ENCODE data around the gene CACNA1A. TPM values are rescaled to one million over a fixed set of nuclear protein-coding genes. Genes with fewer than 3 reads are reported as not detected.
A peak's percentile ranks its signal among the peaks of the same experiment; 100 is the strongest.

The CACNA1A gene
- total RNA-seq, 6 experiments from 2014 or later = 0.11 TPM; not detected in 5

DNA sequence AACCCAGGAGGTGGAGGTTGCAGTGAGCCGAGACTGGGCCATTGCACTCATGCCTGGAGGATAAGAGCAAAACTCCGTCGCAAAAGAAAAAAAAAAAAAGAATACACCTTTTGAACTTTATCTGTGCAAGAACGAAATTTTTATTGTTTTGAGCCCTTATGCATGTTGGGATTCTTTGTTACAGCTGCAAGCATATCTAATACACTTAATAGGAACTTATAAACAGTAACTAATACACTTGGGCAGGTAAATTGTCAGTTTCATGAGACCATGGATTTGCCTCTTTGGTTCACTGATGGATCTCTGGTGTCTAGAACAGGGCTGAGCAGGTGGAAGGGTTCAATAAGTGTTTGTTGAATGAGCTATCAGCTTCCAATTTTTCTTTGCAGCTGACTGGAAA lies 108.1 kb downstream of the CACNA1A start:
- ATAC-seq (no peak), DNase-seq (no peak)
- no peak for TF ChIP-seq POLR2A (IDR thresholded peaks at IDR 0.05)
- TF ChIP-seq, protein P1, sequence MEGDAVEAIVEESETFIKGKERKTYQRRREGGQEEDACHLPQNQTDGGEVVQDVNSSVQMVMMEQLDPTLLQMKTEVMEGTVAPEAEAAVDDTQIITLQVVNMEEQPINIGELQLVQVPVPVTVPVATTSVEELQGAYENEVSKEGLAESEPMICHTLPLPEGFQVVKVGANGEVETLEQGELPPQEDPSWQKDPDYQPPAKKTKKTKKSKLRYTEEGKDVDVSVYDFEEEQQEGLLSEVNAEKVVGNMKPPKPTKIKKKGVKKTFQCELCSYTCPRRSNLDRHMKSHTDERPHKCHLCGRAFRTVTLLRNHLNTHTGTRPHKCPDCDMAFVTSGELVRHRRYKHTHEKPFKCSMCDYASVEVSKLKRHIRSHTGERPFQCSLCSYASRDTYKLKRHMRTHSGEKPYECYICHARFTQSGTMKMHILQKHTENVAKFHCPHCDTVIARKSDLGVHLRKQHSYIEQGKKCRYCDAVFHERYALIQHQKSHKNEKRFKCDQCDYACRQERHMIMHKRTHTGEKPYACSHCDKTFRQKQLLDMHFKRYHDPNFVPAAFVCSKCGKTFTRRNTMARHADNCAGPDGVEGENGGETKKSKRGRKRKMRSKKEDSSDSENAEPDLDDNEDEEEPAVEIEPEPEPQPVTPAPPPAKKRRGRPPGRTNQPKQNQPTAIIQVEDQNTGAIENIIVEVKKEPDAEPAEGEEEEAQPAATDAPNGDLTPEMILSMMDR (IDR thresholded peaks at IDR 0.05) = no peak
- no peaks in the 10 kb centered on the region for H3K4me1 ChIP-seq
- H3K27me3 ChIP-seq = no peaks in the 10 kb centered on the region
- H3K9me3 ChIP-seq = no peaks in the 10 kb centered on the region
- H3K4me3 ChIP-seq = no peak overlapping the region
- intact Hi-C loops (cut with DNase I) = no loop called here
- H3K27ac ChIP-seq = no peak overlapping the region
- H3K36me3 ChIP-seq = no peaks in the 10 kb centered on the region
- 70% methylated on average over 4 of the region's 4 CpGs for WGBS (ENCODE audit: insufficient coverage, low coverage, low lambda C conversion rate, missing lambda C conversion rate)

DNA sequence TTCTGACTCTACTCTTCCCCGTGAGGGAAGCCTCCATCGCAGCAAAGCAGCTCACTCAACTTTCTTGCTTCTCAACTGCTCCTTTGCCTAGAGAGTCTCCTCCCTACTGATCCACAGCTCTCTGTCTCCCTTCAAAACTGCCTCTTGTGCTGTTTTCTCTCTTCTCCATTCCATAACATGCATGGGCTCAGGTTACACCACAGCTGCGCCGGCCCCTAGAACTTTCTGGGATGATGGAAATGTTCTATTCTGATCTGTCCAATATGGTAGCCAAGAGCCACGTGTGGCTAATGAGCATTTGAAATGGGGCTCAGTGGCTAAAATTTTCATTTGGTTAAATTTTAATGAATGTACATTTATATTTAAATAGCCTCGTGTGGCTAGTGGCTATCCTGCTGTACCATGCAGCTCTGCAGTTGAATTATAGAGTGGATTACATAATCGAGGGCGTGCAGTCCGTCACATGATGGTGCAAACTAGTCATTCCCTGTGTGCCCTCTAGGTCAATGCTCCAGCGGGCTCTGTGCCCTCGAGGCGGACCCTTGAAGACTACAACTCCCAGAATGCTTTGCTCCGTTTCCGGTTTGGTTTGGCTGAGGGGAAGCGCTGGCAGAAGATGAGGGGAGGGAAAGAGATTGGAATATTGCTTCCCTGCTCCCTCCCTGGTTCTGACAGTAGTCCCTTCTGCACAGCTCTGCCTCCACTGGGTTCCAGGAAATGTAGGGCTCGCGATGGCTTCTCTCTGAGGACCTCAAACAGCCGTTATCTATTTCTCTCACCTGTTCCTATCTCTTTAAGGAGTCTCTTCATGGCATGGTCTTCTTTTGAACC lies 109.8 kb downstream of the CACNA1A start:
- Histone ChIP-seq H3K27me3 (no peaks in the 10 kb centered on the region), H3K4me3 (no peak overlapping the region), H3K9me3 (no peaks in the 10 kb centered on the region), H3K36me3 (no peaks in the 10 kb centered on the region), H3K4me1 (no peaks in the 10 kb centered on the region), H3K27ac (no peak overlapping the region)
- intact Hi-C loops (cut with DNase I) = no loop called here
- ATAC-seq (peak; percentile 87 to 99 (median 98)), DNase-seq (peak; percentile 69 to 84 (median 82))
- TF ChIP-seq POLR2A (IDR thresholded peaks at IDR 0.05) = no peak
- TF ChIP-seq, protein P1 (IDR thresholded peaks at IDR 0.05) = no peak
- 26% methylated on average over 18 of the region's 18 CpGs for WGBS (ENCODE audit: insufficient coverage, low coverage, low lambda C conversion rate, missing lambda C conversion rate)

DNA sequence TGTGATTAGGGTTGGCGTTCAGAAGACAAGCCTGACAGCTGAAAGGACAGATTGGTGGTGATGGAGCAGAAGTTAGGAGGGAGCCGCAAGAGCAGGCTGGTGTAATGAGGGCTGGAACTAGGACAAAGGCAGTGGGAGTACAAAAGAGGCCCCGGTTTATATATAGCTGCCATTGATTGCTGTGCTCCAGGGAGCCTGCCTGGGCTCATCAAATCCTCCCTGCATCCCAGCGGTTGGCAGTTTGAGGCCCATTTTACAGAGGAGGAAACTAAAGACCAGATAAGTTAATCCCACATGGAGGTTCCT lies 123.7 kb downstream of the CACNA1A start:
- Histone ChIP-seq H3K27ac (no peak overlapping the region), H3K36me3 (no peaks in the 10 kb centered on the region), H3K27me3 (no peaks in the 10 kb centered on the region), H3K4me1 (no peaks in the 10 kb centered on the region), H3K9me3 (no peaks in the 10 kb centered on the region), H3K4me3 (no peak overlapping the region)
- 53% methylated on average over 3 of the region's 4 CpGs for WGBS (ENCODE audit: insufficient coverage, low coverage, low lambda C conversion rate, missing lambda C conversion rate)
- intact Hi-C loops (cut with DNase I) = no loop called here
- TF ChIP-seq, protein P1 (IDR thresholded peaks at IDR 0.05) = no peak
- no peak for TF ChIP-seq POLR2A (IDR thresholded peaks at IDR 0.05)
- no peak for ATAC-seq
- DNase-seq = no peak

DNA sequence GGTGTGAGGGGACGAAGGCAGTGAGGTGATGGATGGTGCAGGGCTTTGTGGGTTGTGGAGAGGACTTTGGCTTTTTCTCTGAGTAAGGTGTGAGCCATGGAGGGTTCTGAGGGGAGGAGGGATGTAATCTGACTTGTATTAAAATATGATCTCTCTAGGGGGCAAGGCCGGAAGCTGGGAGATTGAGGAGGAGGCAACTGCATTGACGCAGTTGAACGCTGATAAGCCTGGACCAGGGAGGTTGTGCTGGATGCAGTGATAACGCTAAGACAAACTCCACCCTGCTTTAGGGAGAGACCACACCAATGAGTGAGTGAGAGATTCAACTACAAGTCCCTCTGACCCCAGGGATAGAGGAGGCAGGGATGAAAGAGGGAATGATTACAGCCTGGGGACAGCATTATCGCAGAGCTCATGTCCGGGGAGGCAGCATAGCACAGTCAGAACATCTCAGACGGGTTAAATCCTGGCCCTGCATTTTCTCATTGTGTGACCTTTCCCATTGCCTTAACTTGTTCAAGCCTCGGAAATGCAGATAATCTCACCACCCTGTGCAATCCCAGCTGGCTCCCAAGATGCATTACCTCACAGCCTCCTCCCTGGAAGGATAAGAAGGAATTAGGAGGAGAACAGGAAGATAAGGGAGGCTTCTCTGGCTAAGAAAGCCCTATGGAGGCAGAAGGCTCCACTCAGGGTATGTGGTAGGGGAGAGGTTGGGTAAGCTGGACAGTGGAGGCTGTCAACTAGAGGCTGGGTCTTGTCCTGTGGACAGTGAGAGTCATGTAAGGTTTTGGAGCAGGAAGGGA lies 124.2 kb downstream of the CACNA1A start:
- no peak for ATAC-seq
- TF ChIP-seq POLR2A (IDR thresholded peaks at IDR 0.05) = no peak
- TF ChIP-seq, protein P1 (IDR thresholded peaks at IDR 0.05) = no peak
- Histone ChIP-seq H3K27me3 (no peaks in the 10 kb centered on the region), H3K27ac (no peak overlapping the region), H3K4me1 (no peaks in the 10 kb centered on the region), H3K36me3 (no peaks in the 10 kb centered on the region), H3K9me3 (no peaks in the 10 kb centered on the region), H3K4me3 (no peak overlapping the region)
- intact Hi-C loops (cut with DNase I) = no loop called here
- no peak for DNase-seq
- WGBS (ENCODE audit: insufficient coverage, low coverage, low lambda C conversion rate, missing lambda C conversion rate) = 43% methylated on average over 9 of the region's 9 CpGs
